GM10266 (cell line): Measurements from ENCODE around the gene ANKZF1.

ENCODE experiments used
- DNase-seq: peaks from one replicate; pipeline ENCODE4 v3.0.0; 2012; ENCODE audit errors: extremely low spot score
- TF ChIP-seq, protein P1 (sequence below): IDR thresholded peaks from 2 replicates; pipeline ENCODE4 v1.5.1; 2012; ENCODE audit warnings: mild to moderate bottlenecking, low read depth; ENCODE audit not compliant: control insufficient read depth, insufficient read depth; ENCODE audit errors: missing control alignments

Gene ANKZF1

GRCh38 chr2:219250049-219250781 lies 20.6 kb downstream of the ANKZF1 start:
- TF ChIP-seq, protein P1, sequence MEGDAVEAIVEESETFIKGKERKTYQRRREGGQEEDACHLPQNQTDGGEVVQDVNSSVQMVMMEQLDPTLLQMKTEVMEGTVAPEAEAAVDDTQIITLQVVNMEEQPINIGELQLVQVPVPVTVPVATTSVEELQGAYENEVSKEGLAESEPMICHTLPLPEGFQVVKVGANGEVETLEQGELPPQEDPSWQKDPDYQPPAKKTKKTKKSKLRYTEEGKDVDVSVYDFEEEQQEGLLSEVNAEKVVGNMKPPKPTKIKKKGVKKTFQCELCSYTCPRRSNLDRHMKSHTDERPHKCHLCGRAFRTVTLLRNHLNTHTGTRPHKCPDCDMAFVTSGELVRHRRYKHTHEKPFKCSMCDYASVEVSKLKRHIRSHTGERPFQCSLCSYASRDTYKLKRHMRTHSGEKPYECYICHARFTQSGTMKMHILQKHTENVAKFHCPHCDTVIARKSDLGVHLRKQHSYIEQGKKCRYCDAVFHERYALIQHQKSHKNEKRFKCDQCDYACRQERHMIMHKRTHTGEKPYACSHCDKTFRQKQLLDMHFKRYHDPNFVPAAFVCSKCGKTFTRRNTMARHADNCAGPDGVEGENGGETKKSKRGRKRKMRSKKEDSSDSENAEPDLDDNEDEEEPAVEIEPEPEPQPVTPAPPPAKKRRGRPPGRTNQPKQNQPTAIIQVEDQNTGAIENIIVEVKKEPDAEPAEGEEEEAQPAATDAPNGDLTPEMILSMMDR = no peak
- DNase-seq = no peak

DNA sequence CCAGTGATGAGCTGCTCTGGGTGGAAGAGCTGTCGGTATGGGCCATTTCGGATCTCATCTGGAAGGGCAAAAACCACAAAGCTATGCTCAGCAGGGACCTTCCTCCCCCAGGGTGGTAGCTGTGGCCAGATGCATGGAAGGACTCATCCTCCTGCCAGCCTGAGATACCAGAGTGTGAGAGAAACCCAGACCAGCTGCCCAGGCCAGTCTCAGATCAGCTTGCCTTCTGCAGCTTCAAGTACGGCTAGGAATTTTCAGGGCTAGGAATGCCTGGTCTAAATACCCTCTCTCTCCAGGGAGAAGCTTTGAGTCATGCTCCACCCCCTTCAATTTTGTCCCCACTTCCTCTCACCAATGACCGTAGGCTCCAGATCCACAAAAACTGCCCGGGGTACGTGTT lies 22.1 kb downstream of the ANKZF1 start:
- DNase-seq = no peak
- TF ChIP-seq, protein P1 = no peak

DNA sequence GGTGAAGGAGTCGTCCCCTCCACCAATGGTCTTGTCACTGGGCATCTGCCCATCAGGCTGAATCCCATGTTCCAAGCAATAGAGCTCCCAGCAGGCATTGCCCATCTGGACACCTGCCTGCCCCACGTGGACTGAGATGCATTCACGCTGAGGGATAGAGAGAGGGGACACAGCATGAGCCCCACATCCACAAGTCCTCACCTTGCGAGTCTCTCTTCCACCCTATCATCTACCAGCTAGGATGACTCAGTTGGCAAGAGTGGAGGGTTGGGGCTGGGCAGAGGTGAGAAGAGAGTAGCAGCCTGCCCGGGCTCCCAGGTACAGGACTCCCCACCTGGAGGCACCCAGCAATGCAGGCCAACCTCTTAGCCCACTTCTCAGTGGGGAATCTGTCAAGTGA lies 22.5 kb downstream of the ANKZF1 start:
- no peak for DNase-seq
- TF ChIP-seq, protein P1 = no peak

DNA sequence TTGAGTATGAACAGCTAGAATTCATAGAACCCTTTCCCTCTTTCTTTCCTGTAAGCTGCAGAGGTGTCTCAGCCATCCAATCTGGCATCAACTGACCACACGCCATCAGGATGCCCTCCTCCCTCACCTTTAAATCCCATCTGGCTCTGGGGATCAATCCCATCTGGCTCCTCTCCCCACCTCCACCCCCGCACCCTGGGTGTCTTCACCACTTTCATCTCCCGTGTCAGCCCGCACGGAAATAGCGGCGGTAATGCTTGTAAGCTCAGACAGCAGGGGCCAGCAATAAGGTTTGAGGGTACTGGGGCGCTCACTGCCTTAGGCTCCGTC lies 22.9 kb downstream of the ANKZF1 start:
- DNase-seq = no peak
- TF ChIP-seq, protein P1 = no peak

DNA sequence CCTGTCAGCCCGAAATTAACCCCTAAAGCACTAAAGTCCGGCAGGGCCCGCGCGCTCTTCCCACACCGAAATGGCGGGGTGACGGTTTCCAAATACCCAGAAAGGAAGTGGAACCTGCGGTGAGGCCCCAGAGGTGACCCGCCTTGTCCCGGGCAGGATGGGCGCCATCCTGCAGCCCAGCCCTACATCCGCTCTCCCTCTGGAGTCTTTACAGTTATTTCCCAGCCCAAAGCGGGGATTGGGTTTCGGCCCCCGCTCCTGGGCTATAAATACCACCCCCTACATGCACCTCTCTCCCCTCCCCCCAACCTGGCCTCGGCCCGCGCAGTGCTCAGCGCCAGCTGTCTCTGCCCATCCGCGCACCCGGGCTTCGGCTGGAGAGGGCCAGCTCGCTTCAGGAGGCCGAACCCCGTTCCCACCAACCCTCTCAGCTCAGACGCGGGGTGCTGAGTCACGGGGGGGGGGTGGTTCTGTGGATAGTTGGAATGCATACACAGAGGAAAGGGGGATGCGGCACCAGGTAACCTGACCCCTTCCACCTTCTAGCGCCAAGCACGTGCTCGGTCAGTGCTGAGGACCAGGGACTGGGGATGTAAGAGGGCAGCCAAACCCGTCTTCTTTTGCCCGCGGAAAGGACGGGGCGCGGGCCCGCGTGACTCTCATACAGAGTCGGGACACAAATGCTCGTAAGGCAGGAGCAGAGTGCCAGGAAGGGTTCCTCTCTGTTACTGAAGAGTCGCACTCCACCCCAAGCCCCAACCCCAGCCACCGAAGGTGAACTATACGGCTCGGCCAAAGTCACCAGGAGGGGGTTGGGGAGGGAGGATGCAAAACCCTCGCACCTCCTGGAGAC lies 23.5 kb downstream of the ANKZF1 start, which contains the start of gene TUBA4B:
TUBA4B (plus strand) TSS at position 344 of the 853 bp plus-strand sequence; CDS start at position 509, 165 bp downstream.
- DNase-seq = peak; percentile 58
- TF ChIP-seq, protein P1 = no peak

DNA sequence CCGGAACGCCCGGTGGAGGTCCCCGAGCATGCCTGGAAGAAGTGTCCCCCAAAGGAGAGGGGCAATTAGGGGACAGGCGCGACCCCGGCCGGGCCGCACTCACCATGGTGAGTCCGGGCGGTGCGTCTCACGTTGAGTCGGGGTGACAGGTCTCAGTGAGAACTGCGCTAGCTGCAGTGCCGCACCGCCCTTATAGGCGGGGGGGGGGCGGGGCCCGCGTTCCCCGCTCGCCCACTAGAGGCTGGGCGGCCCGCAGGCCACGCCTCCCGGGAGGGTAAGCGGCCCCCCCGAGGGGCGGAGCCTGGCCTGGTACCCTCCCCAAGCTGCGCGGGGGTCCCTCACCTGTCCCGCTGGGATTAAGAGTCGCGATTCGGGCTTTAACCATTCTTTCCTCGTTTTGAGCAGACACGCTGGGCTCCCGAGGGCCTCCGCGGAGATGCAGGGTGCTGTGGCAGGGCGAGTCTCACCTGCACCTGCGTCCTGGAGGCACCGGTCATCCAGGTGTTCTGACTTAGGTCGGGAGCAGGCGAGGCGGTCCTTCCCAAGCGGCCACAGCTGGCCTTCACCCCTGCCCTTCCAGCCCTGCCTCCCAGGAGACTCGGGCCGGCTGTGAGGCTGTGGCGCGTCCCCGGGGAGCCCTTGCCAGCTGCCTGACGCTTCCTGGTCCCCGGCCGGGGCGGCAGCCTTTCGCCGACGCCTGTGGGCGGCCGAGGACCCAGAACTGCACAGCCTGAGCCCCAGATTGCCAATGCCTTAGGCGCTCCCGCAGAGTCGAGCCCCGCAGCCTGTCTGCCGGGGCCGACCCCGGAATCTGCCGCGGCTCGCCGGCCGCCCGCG lies 24.4 kb downstream of the ANKZF1 start, which contains the start of gene TUBA4A:
TUBA4A (minus strand) TSS at position 166 of the 837 bp plus-strand sequence; CDS start at position 106, 60 bp downstream.
- DNase-seq = peak; percentile 97
- TF ChIP-seq, protein P1 = no peak
